Fibroblast of mammary gland (primary cell): ENCODE results near the gene TVP23A.

Experiments used
- DNase-seq: peaks from one replicate; pipeline ENCODE4 v3.0.0-alpha.2; 2010; ENCODE audit warnings: low read depth
- H3K4me3 ChIP-seq: 2 replicates; pipeline ENCODE4 v1.5.1; 2011; ENCODE audit warnings: low read depth, mild to moderate bottlenecking, low read length, moderate library complexity; ENCODE audit not compliant: control insufficient read depth
- CTCF ChIP-seq: conservative IDR thresholded peaks from 2 replicates; pipeline ENCODE4 v1.5.1; 2011; ENCODE audit warnings: low read depth, low read length, inconsistent platforms; ENCODE audit not compliant: control insufficient read depth, insufficient read depth

Gene TVP23A

GRCh38 chr16:10813099-10813455 is 5.5 kb downstream of the TVP23A start:
- TF ChIP-seq CTCF: no peak
- DNase-seq: no peak
- H3K4me3 ChIP-seq: no peak overlapping the region

GRCh38 chr16:10812312-10813098 is 6.1 kb downstream of the TVP23A start:
- TF ChIP-seq CTCF: no peak
- DNase-seq: no peak
- no peak overlapping the region for H3K4me3 ChIP-seq

- no peak for TF ChIP-seq CTCF
- DNase-seq: no peak
- no peak overlapping the region for H3K4me3 ChIP-seq
These were observed 8.9 kb downstream of the TVP23A start for GRCh38 chr16:10809706-10810105.

GRCh38 chr16:10808850-10809249 is 9.7 kb downstream of the TVP23A start:
- TF ChIP-seq CTCF: no peak
- DNase-seq: no peak
- no peak overlapping the region for H3K4me3 ChIP-seq

- no peak for TF ChIP-seq CTCF
- H3K4me3 ChIP-seq: no peak overlapping the region
- DNase-seq: no peak
These were observed 10.4 kb downstream of the TVP23A start for GRCh38 chr16:10808218-10808617.

GRCh38 chr16:10806698-10807097 is 11.9 kb downstream of the TVP23A start:
- no peak overlapping the region for H3K4me3 ChIP-seq
- no peak for TF ChIP-seq CTCF
- DNase-seq: no peak
